ENCODE data around the gene INPP5F. TPM values are rescaled to one million over a fixed set of nuclear protein-coding genes. Genes with fewer than 3 reads are reported as not detected.

INPP5F gene
- total RNA-seq, 2 experiments from 2014 or later, result 10.5 to 10.9 TPM

GRCh38 chr10:119834188-119834587, 108.3 kb downstream of the INPP5F start:
- Mint-ChIP-seq H3K4me1 (ENCODE audit: low read depth) (peaks cover 23% of the 10 kb centered on the region), H3K36me3 (ENCODE audit: low read depth) (peaks cover 57% of the 10 kb centered on the region), H3K27me3 (ENCODE audit: low read depth) (no peaks in the 10 kb centered on the region), H3K27ac (peak overlapping the region; percentile 46), H3K9me3 (peaks cover 3% of the 10 kb centered on the region), H3K4me3 (no peak overlapping the region)
- intact Hi-C loops (cut with micrococcal nuclease), result loop anchor here (1.0 kb wide), 1 partner anchor 148 kb away; no protein-coding TSS in a partner anchor
- CTCF ChIA-PET, result interaction anchor here (0.6 to 1.3 kb wide), 2 partner anchors 26 to 148 kb away, joined by 4 to 6 read pairs; no protein-coding TSS in a partner anchor
- DNase-seq, result peak; percentile 18

GRCh38 chr10:119845656-119846055, 119.8 kb downstream of the INPP5F start:
- CTCF ChIA-PET, result interaction anchor here (1.2 to 1.3 kb wide), 2 partner anchors 13 to 95 kb away, joined by 3 read pairs; no protein-coding TSS in a partner anchor
- no peak for DNase-seq
- intact Hi-C loops (cut with micrococcal nuclease), result no loop called here

GRCh38 chr10:119849031-119849789, 123.4 kb downstream of the INPP5F start:
- no peaks in the 10 kb centered on the region for H3K9me3 Mint-ChIP-seq
- no peak overlapping the region for H3K27ac Mint-ChIP-seq
- H3K4me3 Mint-ChIP-seq, result no peak overlapping the region
- DNase-seq, result no peak
- CTCF ChIA-PET, result interaction anchor here (0.8 to 1.5 kb wide), 2 partner anchors 9 to 10 kb away, joined by 3 to 6 read pairs; no protein-coding TSS in a partner anchor
- intact Hi-C loops (cut with micrococcal nuclease), result no loop called here
- H3K4me1 Mint-ChIP-seq (ENCODE audit: low read depth), result peaks cover 2% of the 10 kb centered on the region
- peaks cover 42% of the 10 kb centered on the region for H3K36me3 Mint-ChIP-seq (ENCODE audit: low read depth)
- no peaks in the 10 kb centered on the region for H3K27me3 Mint-ChIP-seq (ENCODE audit: low read depth)

More at GRCh38 chr10:119845656-119846055, 119.8 kb downstream of the INPP5F start:
- peaks cover 50% of the 10 kb centered on the region for H3K36me3 Mint-ChIP-seq (ENCODE audit: low read depth)
- no peak overlapping the region for H3K27ac Mint-ChIP-seq
- no peaks in the 10 kb centered on the region for H3K27me3 Mint-ChIP-seq (ENCODE audit: low read depth)
- peaks cover 2% of the 10 kb centered on the region for H3K4me1 Mint-ChIP-seq (ENCODE audit: low read depth)
- H3K4me3 Mint-ChIP-seq, result no peak overlapping the region
- H3K9me3 Mint-ChIP-seq, result no peaks in the 10 kb centered on the region

DNA sequence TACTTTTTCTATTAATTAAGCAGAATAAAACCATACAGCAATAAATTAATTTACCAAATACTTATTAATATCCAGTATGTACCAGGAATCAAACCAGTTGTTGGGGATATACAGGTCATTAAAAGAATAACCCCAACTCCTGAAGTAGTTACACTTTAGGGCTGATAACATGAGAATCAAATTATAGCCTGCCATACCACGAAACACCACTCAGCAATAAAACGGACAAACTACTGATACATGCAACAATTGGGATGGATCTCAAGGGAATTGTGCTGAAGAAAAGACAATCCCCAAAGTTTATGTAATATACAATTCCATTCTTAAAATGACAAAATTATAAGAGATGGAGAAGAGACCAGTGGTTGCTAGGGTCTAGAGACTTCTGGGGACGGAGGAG, 124.1 kb downstream of the INPP5F start:
- H3K27me3 Mint-ChIP-seq (ENCODE audit: low read depth), result no peaks in the 10 kb centered on the region

GRCh38 chr10:119852277-119852676, 126.4 kb downstream of the INPP5F start:
- no peaks in the 10 kb centered on the region for H3K9me3 Mint-ChIP-seq
- no peaks in the 10 kb centered on the region for H3K27me3 Mint-ChIP-seq (ENCODE audit: low read depth)
- no peaks in the 10 kb centered on the region for H3K4me1 Mint-ChIP-seq (ENCODE audit: low read depth)
- no peak for DNase-seq
- intact Hi-C loops (cut with micrococcal nuclease), result loop anchor here (10.0 kb wide), 2 partner anchors 483 to 657 kb away; no protein-coding TSS in a partner anchor
- no peak overlapping the region for H3K27ac Mint-ChIP-seq
- CTCF ChIA-PET, result no interaction called here
- H3K36me3 Mint-ChIP-seq (ENCODE audit: low read depth), result peaks cover 34% of the 10 kb centered on the region
- no peak overlapping the region for H3K4me3 Mint-ChIP-seq

More for the DNA sequence above, 124.1 kb downstream of the INPP5F start:
- Mint-ChIP-seq H3K9me3 (no peaks in the 10 kb centered on the region), H3K27ac (no peak overlapping the region), H3K36me3 (ENCODE audit: low read depth) (peaks cover 37% of the 10 kb centered on the region), H3K4me3 (no peak overlapping the region), H3K4me1 (ENCODE audit: low read depth) (peaks cover 2% of the 10 kb centered on the region)
- no peak for DNase-seq
- intact Hi-C loops (cut with micrococcal nuclease), result loop anchor here (10.0 kb wide), 2 partner anchors 485 to 655 kb away; no protein-coding TSS in a partner anchor
- CTCF ChIA-PET, result interaction anchor here (0.8 to 1.5 kb wide), 2 partner anchors 8 to 10 kb away, joined by 3 to 6 read pairs; no protein-coding TSS in a partner anchor

- Mint-ChIP-seq H3K4me3 (no peak overlapping the region), H3K27ac (no peak overlapping the region), H3K36me3 (ENCODE audit: low read depth) (peaks cover 32% of the 10 kb centered on the region), H3K9me3 (no peaks in the 10 kb centered on the region), H3K27me3 (ENCODE audit: low read depth) (no peaks in the 10 kb centered on the region), H3K4me1 (ENCODE audit: low read depth) (no peaks in the 10 kb centered on the region)
- intact Hi-C loops (cut with micrococcal nuclease), result loop anchor here (10.0 kb wide), 2 partner anchors 482 to 658 kb away; no protein-coding TSS in a partner anchor
- CTCF ChIA-PET, result no interaction called here
- no peak for DNase-seq
These were observed 127.0 kb downstream of the INPP5F start for GRCh38 chr10:119852822-119853221.

- no peaks in the 10 kb centered on the region for H3K9me3 Mint-ChIP-seq
- no peaks in the 10 kb centered on the region for H3K27me3 Mint-ChIP-seq (ENCODE audit: low read depth)
- no peak overlapping the region for H3K27ac Mint-ChIP-seq
- H3K4me1 Mint-ChIP-seq (ENCODE audit: low read depth), result no peaks in the 10 kb centered on the region
- H3K36me3 Mint-ChIP-seq (ENCODE audit: low read depth), result peaks cover 28% of the 10 kb centered on the region
- CTCF ChIA-PET, result interaction anchor here (0.5 kb wide), 1 partner anchor 116 kb away, joined by 4 read pairs; no protein-coding TSS in a partner anchor
- intact Hi-C loops (cut with micrococcal nuclease), result loop anchor here (10.0 kb wide), 2 partner anchors 481 to 659 kb away; no protein-coding TSS in a partner anchor
- no peak for DNase-seq
- no peak overlapping the region for H3K4me3 Mint-ChIP-seq
These were observed 127.7 kb downstream of the INPP5F start for GRCh38 chr10:119853574-119853973.

- H3K36me3 Mint-ChIP-seq (ENCODE audit: low read depth), result peaks cover 19% of the 10 kb centered on the region
- H3K4me1 Mint-ChIP-seq (ENCODE audit: low read depth), result peaks cover 35% of the 10 kb centered on the region
- H3K27ac Mint-ChIP-seq, result no peak overlapping the region
- no peaks in the 10 kb centered on the region for H3K9me3 Mint-ChIP-seq
- CTCF ChIA-PET, result interaction anchor here (0.6 to 3.9 kb wide), 8 partner anchors 9 to 172 kb away, joined by 3 to 32 read pairs (median 8); no protein-coding TSS in a partner anchor
- no peak overlapping the region for H3K4me3 Mint-ChIP-seq
- intact Hi-C loops (cut with micrococcal nuclease), result loop anchor here (5.0 to 10.0 kb wide), 3 partner anchors 44 to 663 kb away; no protein-coding TSS in a partner anchor
- DNase-seq, result no peak
- no peaks in the 10 kb centered on the region for H3K27me3 Mint-ChIP-seq (ENCODE audit: low read depth)
These were observed 132.2 kb downstream of the INPP5F start for GRCh38 chr10:119858063-119858462.

GRCh38 chr10:119859420-119860258, 133.8 kb downstream of the INPP5F start:
- H3K9me3 Mint-ChIP-seq, result no peaks in the 10 kb centered on the region
- H3K4me1 Mint-ChIP-seq (ENCODE audit: low read depth), result peaks cover 43% of the 10 kb centered on the region
- H3K27me3 Mint-ChIP-seq (ENCODE audit: low read depth), result no peaks in the 10 kb centered on the region
- H3K27ac Mint-ChIP-seq, result no peak overlapping the region
- H3K36me3 Mint-ChIP-seq (ENCODE audit: low read depth), result peaks cover 26% of the 10 kb centered on the region
- H3K4me3 Mint-ChIP-seq, result no peak overlapping the region
- no peak for DNase-seq
- CTCF ChIA-PET, result interaction anchor here (0.6 to 3.9 kb wide), 40 partner anchors 8 to 674 kb away, joined by 3 to 32 read pairs (median 4); partner anchors contain the start of gene MCMBP
- intact Hi-C loops (cut with micrococcal nuclease), result loop anchor here (1.0 to 10.0 kb wide), 7 partner anchors 12 to 665 kb away; no protein-coding TSS in a partner anchor

DNA sequence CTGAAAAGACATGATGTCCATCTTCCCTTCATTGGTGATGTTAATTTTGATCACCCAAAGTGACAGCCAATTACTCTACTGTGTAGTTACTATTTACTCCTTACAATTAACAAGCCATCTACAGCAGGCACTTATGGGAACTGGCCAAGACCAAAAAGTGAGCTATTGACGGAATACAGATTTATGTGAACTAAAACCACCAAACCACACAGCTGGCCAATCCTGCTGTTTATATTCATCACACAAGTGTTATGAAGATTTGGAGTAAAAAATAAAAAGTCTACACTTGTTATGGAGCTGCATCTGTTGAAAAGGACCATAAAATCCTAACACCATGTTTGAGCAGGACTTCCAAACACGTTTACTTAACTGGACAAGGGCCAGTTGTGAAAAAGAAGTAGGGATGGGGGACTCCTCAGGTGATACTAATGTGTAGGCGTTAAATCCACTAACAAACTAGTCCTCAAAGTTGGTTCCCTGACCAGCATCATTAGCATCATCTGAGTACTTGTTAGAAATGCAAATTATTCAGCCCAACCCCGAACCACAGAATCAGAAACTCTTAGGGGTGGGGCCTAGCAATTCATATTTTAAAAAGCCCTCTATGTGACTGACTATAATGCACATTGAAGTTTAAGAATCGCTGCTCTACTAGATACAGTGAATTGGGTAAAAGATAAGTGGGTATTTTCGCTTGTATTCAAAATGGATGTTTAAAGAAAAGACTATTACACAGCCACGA, 135.2 kb downstream of the INPP5F start:
- peaks cover 29% of the 10 kb centered on the region for H3K36me3 Mint-ChIP-seq (ENCODE audit: low read depth)
- no peaks in the 10 kb centered on the region for H3K9me3 Mint-ChIP-seq
- CTCF ChIA-PET, result interaction anchor here (0.6 to 3.9 kb wide), 6 partner anchors 11 to 208 kb away, joined by 3 to 32 read pairs (median 10); partner anchors contain the start of gene MCMBP
- H3K27ac Mint-ChIP-seq, result peak overlapping the region; percentile 10
- no peaks in the 10 kb centered on the region for H3K27me3 Mint-ChIP-seq (ENCODE audit: low read depth)
- DNase-seq, result no peak
- H3K4me3 Mint-ChIP-seq, result no peak overlapping the region
- intact Hi-C loops (cut with micrococcal nuclease), result no loop called here
- peaks cover 53% of the 10 kb centered on the region for H3K4me1 Mint-ChIP-seq (ENCODE audit: low read depth)

- no peak overlapping the region for H3K4me3 Mint-ChIP-seq
- H3K36me3 Mint-ChIP-seq (ENCODE audit: low read depth), result peaks cover 30% of the 10 kb centered on the region
- no peak for DNase-seq
- H3K9me3 Mint-ChIP-seq, result no peaks in the 10 kb centered on the region
- intact Hi-C loops (cut with micrococcal nuclease), result no loop called here
- H3K4me1 Mint-ChIP-seq (ENCODE audit: low read depth), result peaks cover 60% of the 10 kb centered on the region
- CTCF ChIA-PET, result interaction anchor here (0.6 to 1.4 kb wide), 3 partner anchors 9 to 179 kb away, joined by 3 to 5 read pairs (median 3); no protein-coding TSS in a partner anchor
- H3K27ac Mint-ChIP-seq, result no peak overlapping the region
- H3K27me3 Mint-ChIP-seq (ENCODE audit: low read depth), result no peaks in the 10 kb centered on the region
These were observed 136.7 kb downstream of the INPP5F start for GRCh38 chr10:119862524-119862923.

All from activated naive CD4-positive, alpha-beta T cell treated with anti-CD3 and anti-CD28 coated beads for 36 hours (primary cell).